OCI-LY1 (cell line): ENCODE data around the gene COL23A1.
"Not testable (repeated sequence)": the region's sequence is repeated elsewhere in the genome, so short reads cannot be mapped to it uniquely, and the experiment has no call there.

Experiments
- EZH2 ChIP-seq: fragments of 200-600 bp; sonication (generic), shearing (Covaris generic); IDR thresholded peaks from 2 replicates; pipeline ENCODE4 v1.8.0; 2017; ENCODE audit warnings: borderline replicate concordance, mixed run types, mild to moderate bottlenecking, antibody characterized with exemption, low read length, moderate library complexity, mixed read lengths
- TF ChIP-seq, protein P1 (sequence below): fragments of 200-600 bp; sonication (generic), shearing (Covaris generic); IDR thresholded peaks from 2 replicates; pipeline ENCODE4 v1.5.1; 2017; ENCODE audit warnings: mild to moderate bottlenecking, antibody characterized with exemption, low read length, moderate library complexity, mixed read lengths

GRCh38 chr5:178253632-178254031 lies 336.6 kb downstream of the COL23A1 start:
- TF ChIP-seq, protein P1, sequence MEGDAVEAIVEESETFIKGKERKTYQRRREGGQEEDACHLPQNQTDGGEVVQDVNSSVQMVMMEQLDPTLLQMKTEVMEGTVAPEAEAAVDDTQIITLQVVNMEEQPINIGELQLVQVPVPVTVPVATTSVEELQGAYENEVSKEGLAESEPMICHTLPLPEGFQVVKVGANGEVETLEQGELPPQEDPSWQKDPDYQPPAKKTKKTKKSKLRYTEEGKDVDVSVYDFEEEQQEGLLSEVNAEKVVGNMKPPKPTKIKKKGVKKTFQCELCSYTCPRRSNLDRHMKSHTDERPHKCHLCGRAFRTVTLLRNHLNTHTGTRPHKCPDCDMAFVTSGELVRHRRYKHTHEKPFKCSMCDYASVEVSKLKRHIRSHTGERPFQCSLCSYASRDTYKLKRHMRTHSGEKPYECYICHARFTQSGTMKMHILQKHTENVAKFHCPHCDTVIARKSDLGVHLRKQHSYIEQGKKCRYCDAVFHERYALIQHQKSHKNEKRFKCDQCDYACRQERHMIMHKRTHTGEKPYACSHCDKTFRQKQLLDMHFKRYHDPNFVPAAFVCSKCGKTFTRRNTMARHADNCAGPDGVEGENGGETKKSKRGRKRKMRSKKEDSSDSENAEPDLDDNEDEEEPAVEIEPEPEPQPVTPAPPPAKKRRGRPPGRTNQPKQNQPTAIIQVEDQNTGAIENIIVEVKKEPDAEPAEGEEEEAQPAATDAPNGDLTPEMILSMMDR: not testable (repeated sequence)
- not testable (repeated sequence) for TF ChIP-seq EZH2
